Mesendoderm (in vitro differentiated cells): ENCODE data around the gene SDK1.
"Not testable (repeated sequence)": the region's sequence is repeated elsewhere in the genome, so short reads cannot be mapped to it uniquely, and the experiment has no call there.

Source experiments
- DNase-seq: peaks from one replicate; pipeline ENCODE4 v3.0.0; 2013
- H2AK5ac ChIP-seq: 2 replicates; pipeline ENCODE4 v1.6.1; 2013; ENCODE audit warnings: low read length, inconsistent platforms
- H2BK120ac ChIP-seq: 2 replicates; pipeline ENCODE4 v1.6.1; 2013; ENCODE audit warnings: low read depth, mild to moderate bottlenecking, low read length, moderate library complexity, mixed read lengths
- H2BK15ac ChIP-seq: replicated peaks from 2 replicates; pipeline ENCODE4 v1.6.1; 2013; ENCODE audit warnings: low read depth, mild to moderate bottlenecking, moderate library complexity
- H2BK5ac ChIP-seq: 2 replicates; pipeline ENCODE4 v1.6.1; 2013; ENCODE audit warnings: low read length, inconsistent platforms
- H3K18ac ChIP-seq: 2 replicates; pipeline ENCODE4 v1.6.1; 2013; ENCODE audit warnings: mild to moderate bottlenecking, low read length, mixed read lengths
- H3K23ac ChIP-seq: one replicate; pipeline ENCODE4 v1.6.1; 2013; ENCODE audit warnings: low read length
- H3K27ac ChIP-seq: 2 replicates; pipeline ENCODE4 v1.5.1; 2013; ENCODE audit warnings: low read depth, mild to moderate bottlenecking, inconsistent platforms, low read length, moderate library complexity
- H3K27me3 ChIP-seq: 2 replicates; pipeline ENCODE4 v1.6.1; 2013; ENCODE audit warnings: low read length, control low read depth, mild to moderate bottlenecking, inconsistent platforms; ENCODE audit not compliant: insufficient read depth, poor library complexity
- H3K36me3 ChIP-seq: 2 replicates; pipeline ENCODE4 v1.6.1; 2013; ENCODE audit warnings: low read length, inconsistent platforms; ENCODE audit not compliant: control insufficient read depth, insufficient read depth
- H3K4ac ChIP-seq: one replicate; pipeline ENCODE4 v1.6.1; 2013; ENCODE audit warnings: low read depth, mild to moderate bottlenecking, low read length, moderate library complexity
- H3K4me1 ChIP-seq: 2 replicates; pipeline ENCODE4 v1.6.1; 2013; ENCODE audit warnings: low read depth, low read length, inconsistent platforms; ENCODE audit not compliant: control insufficient read depth
- H3K4me2 ChIP-seq: 2 replicates; pipeline ENCODE4 v1.6.1; 2013; ENCODE audit warnings: low read length
- H3K4me3 ChIP-seq: 2 replicates; pipeline ENCODE4 v1.5.1; 2013; ENCODE audit warnings: mild to moderate bottlenecking, low read length
- H3K56ac ChIP-seq: one replicate; pipeline ENCODE4 v1.6.1; 2013; ENCODE audit warnings: low read length
- H3K79me1 ChIP-seq: 2 replicates; pipeline ENCODE4 v1.6.1; 2013; ENCODE audit warnings: low read length, inconsistent platforms
- H3K79me2 ChIP-seq: 2 replicates; pipeline ENCODE4 v1.6.1; 2013; ENCODE audit warnings: mild to moderate bottlenecking, low read length; ENCODE audit not compliant: control insufficient read depth, insufficient read depth
- H3K9ac ChIP-seq: 2 replicates; pipeline ENCODE4 v1.6.1; 2013; ENCODE audit warnings: low read length, inconsistent platforms
- H4K5ac ChIP-seq: one replicate; pipeline ENCODE4 v1.6.1; 2013; ENCODE audit warnings: low read length
- H4K8ac ChIP-seq: one replicate; pipeline ENCODE4 v1.6.1; 2013; ENCODE audit warnings: low read depth, mild to moderate bottlenecking, control low read depth, low read length, moderate library complexity
- WGBS: extraction: QIAGEN DNeasy Blood & Tissue Kit; methylation state at CpG from one replicate; pipeline ENCODE4 v1.1.7; 2013; ENCODE audit warnings: low lambda C conversion rate, missing lambda C conversion rate; ENCODE audit not compliant: insufficient coverage; ENCODE audit errors: extremely low coverage; 5-methylcytosine and 5-hydroxymethylcytosine counted together

Gene SDK1

GRCh38 chr7:3755778-3756453 lies 454.9 kb downstream of the SDK1 start:
- not testable (repeated sequence) for H4K5ac ChIP-seq, H3K36me3 ChIP-seq, H2AK5ac ChIP-seq, H3K79me1 ChIP-seq, H3K4me3 ChIP-seq, H3K9ac ChIP-seq, H3K27ac ChIP-seq, H3K18ac ChIP-seq, DNase-seq, H2BK120ac ChIP-seq, H3K4me2 ChIP-seq, H3K27me3 ChIP-seq, H2BK15ac ChIP-seq, H4K8ac ChIP-seq, H2BK5ac ChIP-seq, H3K23ac ChIP-seq, H3K79me2 ChIP-seq, H3K4ac ChIP-seq, H3K4me1 ChIP-seq, H3K56ac ChIP-seq
- WGBS: no CpG with 5 or more reads among the region's 8 CpGs

GRCh38 chr7:3757059-3757458 lies 456.0 kb downstream of the SDK1 start:
- Histone ChIP-seq H3K9ac (no peak overlapping the region), H3K4me2 (no peak overlapping the region), H3K56ac (no peak overlapping the region), H2BK120ac (no peak overlapping the region), H2AK5ac (no peak overlapping the region), H3K27me3 (no peaks in the 10 kb centered on the region), H3K79me2 (no peaks in the 10 kb centered on the region), H3K27ac (no peak overlapping the region), H3K79me1 (no peaks in the 10 kb centered on the region), H4K8ac (no peak overlapping the region), H3K4me3 (no peak overlapping the region), H3K4me1 (peaks cover 2% of the 10 kb centered on the region), H3K4ac (no peak overlapping the region), H3K23ac (no peak overlapping the region), H4K5ac (no peak overlapping the region), H3K18ac (no peak overlapping the region), H2BK15ac (no peak overlapping the region), H2BK5ac (no peak overlapping the region), H3K36me3 (no peaks in the 10 kb centered on the region)
- DNase-seq: no peak
- no CpG with 5 or more reads among the region's 3 CpGs for WGBS

- Histone ChIP-seq H3K36me3 (no peaks in the 10 kb centered on the region), H3K4me2 (no peak overlapping the region), H2BK15ac (no peak overlapping the region), H3K4me3 (no peak overlapping the region), H2BK5ac (no peak overlapping the region), H4K8ac (no peak overlapping the region), H3K18ac (no peak overlapping the region), H3K56ac (no peak overlapping the region), H3K4me1 (no peaks in the 10 kb centered on the region), H3K23ac (no peak overlapping the region), H4K5ac (no peak overlapping the region), H3K9ac (no peak overlapping the region), H3K27ac (no peak overlapping the region), H3K79me2 (no peaks in the 10 kb centered on the region), H2AK5ac (no peak overlapping the region), H3K4ac (no peak overlapping the region), H2BK120ac (no peak overlapping the region), H3K27me3 (no peaks in the 10 kb centered on the region), H3K79me1 (no peaks in the 10 kb centered on the region)
- no CpG with 5 or more reads among the region's 5 CpGs for WGBS
- DNase-seq: no peak
Measured at GRCh38 chr7:3760651-3761050, 459.6 kb downstream of the SDK1 start.

GRCh38 chr7:3762146-3762831 lies 461.2 kb downstream of the SDK1 start:
- Histone ChIP-seq H4K8ac (no peak overlapping the region), H4K5ac (no peak overlapping the region), H2BK5ac (no peak overlapping the region), H3K36me3 (no peaks in the 10 kb centered on the region), H2BK15ac (no peak overlapping the region), H3K4me1 (no peaks in the 10 kb centered on the region), H3K9ac (no peak overlapping the region), H3K27me3 (no peaks in the 10 kb centered on the region), H3K27ac (no peak overlapping the region), H3K79me1 (no peaks in the 10 kb centered on the region), H3K56ac (no peak overlapping the region), H3K4ac (no peak overlapping the region), H3K4me3 (no peak overlapping the region), H3K79me2 (no peaks in the 10 kb centered on the region), H2AK5ac (no peak overlapping the region), H3K18ac (no peak overlapping the region), H2BK120ac (no peak overlapping the region), H3K23ac (no peak overlapping the region), H3K4me2 (no peak overlapping the region)
- no CpG with 5 or more reads among the region's 11 CpGs for WGBS
- no peak for DNase-seq

GRCh38 chr7:3767917-3768777 lies 467.1 kb downstream of the SDK1 start:
- Histone ChIP-seq H2BK5ac (no peak overlapping the region), H2AK5ac (no peak overlapping the region), H3K27me3 (no peaks in the 10 kb centered on the region), H2BK15ac (no peak overlapping the region), H3K4me3 (no peak overlapping the region), H4K8ac (no peak overlapping the region), H3K27ac (no peak overlapping the region), H3K56ac (no peak overlapping the region), H4K5ac (no peak overlapping the region), H3K79me2 (no peaks in the 10 kb centered on the region), H3K4ac (no peak overlapping the region), H3K4me2 (no peak overlapping the region), H3K18ac (no peak overlapping the region), H2BK120ac (no peak overlapping the region), H3K36me3 (no peaks in the 10 kb centered on the region), H3K23ac (no peak overlapping the region), H3K9ac (no peak overlapping the region), H3K79me1 (no peaks in the 10 kb centered on the region), H3K4me1 (no peaks in the 10 kb centered on the region)
- WGBS: no CpG with 5 or more reads among the region's 9 CpGs
- DNase-seq: no peak
